Liver (tissue), 2 donors: ENCODE measurements around the gene CFAP97.

Experiments used
- FOXA1 ChIP-seq: IDR thresholded peaks from 2 replicates; pipeline ENCODE4 v1.6.1; 2016; ENCODE audit warnings: antibody characterized with exemption
- TF ChIP-seq, protein P1 (sequence below): fragments of 150-350 bp; IDR thresholded peaks from 2 replicates; pipeline ENCODE4 v1.5.1; 2017; ENCODE audit warnings: improper control_type of control experiment, low read depth, low read length; ENCODE audit not compliant: missing input control
- TF ChIP-seq, protein P2 (sequence below): IDR thresholded peaks from 2 replicates; pipeline ENCODE4 v1.6.1; 2016; ENCODE audit warnings: antibody characterized with exemption
- donor health status: healthy.

GRCh38 chr4:185205697-185206342, 2.0 kb upstream of the CFAP97 start:
- TF ChIP-seq FOXA1, result no peak
- TF ChIP-seq, protein P1, sequence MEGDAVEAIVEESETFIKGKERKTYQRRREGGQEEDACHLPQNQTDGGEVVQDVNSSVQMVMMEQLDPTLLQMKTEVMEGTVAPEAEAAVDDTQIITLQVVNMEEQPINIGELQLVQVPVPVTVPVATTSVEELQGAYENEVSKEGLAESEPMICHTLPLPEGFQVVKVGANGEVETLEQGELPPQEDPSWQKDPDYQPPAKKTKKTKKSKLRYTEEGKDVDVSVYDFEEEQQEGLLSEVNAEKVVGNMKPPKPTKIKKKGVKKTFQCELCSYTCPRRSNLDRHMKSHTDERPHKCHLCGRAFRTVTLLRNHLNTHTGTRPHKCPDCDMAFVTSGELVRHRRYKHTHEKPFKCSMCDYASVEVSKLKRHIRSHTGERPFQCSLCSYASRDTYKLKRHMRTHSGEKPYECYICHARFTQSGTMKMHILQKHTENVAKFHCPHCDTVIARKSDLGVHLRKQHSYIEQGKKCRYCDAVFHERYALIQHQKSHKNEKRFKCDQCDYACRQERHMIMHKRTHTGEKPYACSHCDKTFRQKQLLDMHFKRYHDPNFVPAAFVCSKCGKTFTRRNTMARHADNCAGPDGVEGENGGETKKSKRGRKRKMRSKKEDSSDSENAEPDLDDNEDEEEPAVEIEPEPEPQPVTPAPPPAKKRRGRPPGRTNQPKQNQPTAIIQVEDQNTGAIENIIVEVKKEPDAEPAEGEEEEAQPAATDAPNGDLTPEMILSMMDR, result no peak
- TF ChIP-seq, protein P2, sequence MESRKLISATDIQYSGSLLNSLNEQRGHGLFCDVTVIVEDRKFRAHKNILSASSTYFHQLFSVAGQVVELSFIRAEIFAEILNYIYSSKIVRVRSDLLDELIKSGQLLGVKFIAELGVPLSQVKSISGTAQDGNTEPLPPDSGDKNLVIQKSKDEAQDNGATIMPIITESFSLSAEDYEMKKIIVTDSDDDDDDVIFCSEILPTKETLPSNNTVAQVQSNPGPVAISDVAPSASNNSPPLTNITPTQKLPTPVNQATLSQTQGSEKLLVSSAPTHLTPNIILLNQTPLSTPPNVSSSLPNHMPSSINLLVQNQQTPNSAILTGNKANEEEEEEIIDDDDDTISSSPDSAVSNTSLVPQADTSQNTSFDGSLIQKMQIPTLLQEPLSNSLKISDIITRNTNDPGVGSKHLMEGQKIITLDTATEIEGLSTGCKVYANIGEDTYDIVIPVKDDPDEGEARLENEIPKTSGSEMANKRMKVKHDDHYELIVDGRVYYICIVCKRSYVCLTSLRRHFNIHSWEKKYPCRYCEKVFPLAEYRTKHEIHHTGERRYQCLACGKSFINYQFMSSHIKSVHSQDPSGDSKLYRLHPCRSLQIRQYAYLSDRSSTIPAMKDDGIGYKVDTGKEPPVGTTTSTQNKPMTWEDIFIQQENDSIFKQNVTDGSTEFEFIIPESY, result no peak
